ENCODE data around the gene NALCN. TPM values are rescaled to one million over a fixed set of nuclear protein-coding genes. Genes with fewer than 3 reads are reported as not detected.

Gene NALCN
- total RNA-seq (0.33 and 0.48 TPM in 2 replicates), polyA plus RNA-seq (0.36 and 0.57 TPM in 2 replicates)

- Histone ChIP-seq H3K27ac (no peak within 1 kb of the TSS), H3K4me1 (ENCODE audit: insufficient read depth) (no peaks in the 10 kb centered on the region), H3K27me3 (peaks cover 52% of the 10 kb centered on the region), H3K9me3 (ENCODE audit: low read depth) (no peaks in the 10 kb centered on the region), H3K36me3 (replicated peaks; ENCODE audit: insufficient read depth, low read depth) (no peaks in the 10 kb centered on the region), H3K4me3 (peak within 1 kb of the TSS; percentile 72), H3K4me2 (peak within 1 kb of the TSS; percentile 94), H3K9me2 (replicated peaks; ENCODE audit: insufficient read depth) (no peaks in the 10 kb centered on the region), H4K20me1 (ENCODE audit: insufficient read depth, poor library complexity, severe bottlenecking) (no peaks in the 10 kb centered on the region), H2AFZ (peak within 1 kb of the TSS; percentile 89), H3K79me2 (no peaks in the 10 kb centered on the region)
- 6% methylated on average over 53 of the region's 85 CpGs for WGBS (ENCODE audit: low lambda C conversion rate, missing lambda C conversion rate)
- DNase-seq (ENCODE audit: low spot score) = peak; percentile 40
- peak; percentile 63 for TF ChIP-seq EZH2 (IDR thresholded peaks at IDR 0.05; ENCODE audit: borderline replicate concordance)
- TF ChIP-seq CTCF (IDR thresholded peaks at IDR 0.05; ENCODE audit: poor library complexity) = no peak
Measured at GRCh38 chr13:101416181-101417042, at the start of gene NALCN. Gene NALCN, minus strand, starts transcription at chr13:101416508. Its CDS starts 17,382 bp downstream, at chr13:101399126.

GRCh38 chr13:101465877-101466276 lies 49.6 kb upstream of the NALCN start:
- H3K36me3 ChIP-seq (replicated peaks; ENCODE audit: insufficient read depth, low read depth) = no peaks in the 10 kb centered on the region
- TF ChIP-seq EZH2 (IDR thresholded peaks at IDR 0.05; ENCODE audit: borderline replicate concordance) (no peak), EZH2phosphoT487 (IDR thresholded peaks at IDR 0.05; ENCODE audit: low read depth, severe bottlenecking, unreplicated experiment) (no peak), CTCF (IDR thresholded peaks at IDR 0.05; ENCODE audit: poor library complexity) (no peak)
- 90% methylated on average over 3 of the region's 3 CpGs for WGBS (ENCODE audit: low lambda C conversion rate, missing lambda C conversion rate)
- DNase-seq (ENCODE audit: low spot score) = no peak
- no peak overlapping the region for H3K27ac ChIP-seq
- no peaks in the 10 kb centered on the region for H3K4me1 ChIP-seq (ENCODE audit: insufficient read depth)
- no peaks in the 10 kb centered on the region for H3K79me2 ChIP-seq
- no peak overlapping the region for H3K4me2 ChIP-seq
- H3K9me2 ChIP-seq (replicated peaks; ENCODE audit: insufficient read depth) = no peaks in the 10 kb centered on the region
- H3K9me3 ChIP-seq (ENCODE audit: low read depth) = no peaks in the 10 kb centered on the region
- no peaks in the 10 kb centered on the region for H4K20me1 ChIP-seq (ENCODE audit: insufficient read depth, poor library complexity, severe bottlenecking)
- H3K4me3 ChIP-seq = no peak overlapping the region
- H3K27me3 ChIP-seq = no peaks in the 10 kb centered on the region
- no peak overlapping the region for H2AFZ ChIP-seq

- Histone ChIP-seq H3K9me3 (ENCODE audit: low read depth) (no peaks in the 10 kb centered on the region), H3K36me3 (replicated peaks; ENCODE audit: insufficient read depth, low read depth) (no peaks in the 10 kb centered on the region), H3K79me2 (no peaks in the 10 kb centered on the region), H3K4me3 (no peak overlapping the region), H4K20me1 (ENCODE audit: insufficient read depth, poor library complexity, severe bottlenecking) (no peaks in the 10 kb centered on the region), H3K27ac (no peak overlapping the region), H3K9me2 (replicated peaks; ENCODE audit: insufficient read depth) (no peaks in the 10 kb centered on the region), H3K4me1 (ENCODE audit: insufficient read depth) (peaks cover 3% of the 10 kb centered on the region), H3K27me3 (no peaks in the 10 kb centered on the region), H3K4me2 (no peak overlapping the region), H2AFZ (no peak overlapping the region)
- no peak for DNase-seq (ENCODE audit: low spot score)
- 95% methylated on average over 2 of the region's 2 CpGs for WGBS (ENCODE audit: low lambda C conversion rate, missing lambda C conversion rate)
- TF ChIP-seq CTCF (IDR thresholded peaks at IDR 0.05; ENCODE audit: poor library complexity) (no peak), EZH2 (IDR thresholded peaks at IDR 0.05; ENCODE audit: borderline replicate concordance) (no peak), EZH2phosphoT487 (IDR thresholded peaks at IDR 0.05; ENCODE audit: low read depth, severe bottlenecking, unreplicated experiment) (no peak)
Measured at GRCh38 chr13:101457176-101457575, 40.9 kb upstream of the NALCN start.

All from hepatocyte (in vitro differentiated cells).